Activated naive CD4-positive, alpha-beta T cell (primary cell): ENCODE results near the gene FGF13.

Source experiments
- DNase-seq, 4 experiments: peaks; one replicate each; lab custom pipeline; 2025; lab: John Stamatoyannopoulos, UW

The FGF13 gene

DNA sequence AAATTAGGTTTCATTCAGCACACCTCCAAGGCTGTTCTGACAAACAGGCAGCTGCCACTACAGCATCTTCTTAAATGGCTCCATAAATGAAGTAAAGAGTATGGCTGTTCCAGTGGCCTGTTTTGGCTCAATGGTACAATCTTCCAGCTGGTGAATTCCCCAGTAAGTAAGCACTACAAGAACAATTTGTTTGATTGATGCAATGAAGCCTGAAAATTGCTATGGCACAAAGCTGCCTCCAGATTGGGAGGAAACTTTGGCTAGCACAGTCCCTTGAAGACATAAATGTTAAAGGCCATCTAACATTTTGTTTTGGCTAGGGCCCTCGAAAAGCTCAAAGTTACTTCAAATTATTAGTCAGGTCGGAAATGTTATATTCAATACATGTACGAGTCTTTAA is 47.5 kb downstream of the FGF13 start:
- DNase-seq, result no peak

DNA sequence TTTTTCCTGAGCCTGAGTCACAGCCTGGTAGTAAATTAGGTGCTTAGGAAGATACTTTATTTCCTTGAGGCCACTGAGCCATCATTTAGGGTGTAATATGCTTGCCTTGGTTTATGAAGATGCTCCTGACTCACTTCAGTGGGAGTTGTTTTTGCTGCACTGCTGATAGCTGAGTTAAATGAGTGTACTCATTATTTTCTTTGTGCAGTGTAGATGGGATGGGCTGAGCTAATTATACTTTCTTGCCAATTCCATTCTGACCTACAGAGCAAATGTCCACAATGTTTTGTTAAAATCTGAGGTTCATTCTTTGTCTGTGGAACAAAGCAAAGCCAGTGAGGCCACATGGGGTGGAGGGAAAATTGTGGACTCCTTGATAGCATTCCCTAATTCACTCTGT is 60.0 kb downstream of the FGF13 start:
- DNase-seq, result no peak

DNA sequence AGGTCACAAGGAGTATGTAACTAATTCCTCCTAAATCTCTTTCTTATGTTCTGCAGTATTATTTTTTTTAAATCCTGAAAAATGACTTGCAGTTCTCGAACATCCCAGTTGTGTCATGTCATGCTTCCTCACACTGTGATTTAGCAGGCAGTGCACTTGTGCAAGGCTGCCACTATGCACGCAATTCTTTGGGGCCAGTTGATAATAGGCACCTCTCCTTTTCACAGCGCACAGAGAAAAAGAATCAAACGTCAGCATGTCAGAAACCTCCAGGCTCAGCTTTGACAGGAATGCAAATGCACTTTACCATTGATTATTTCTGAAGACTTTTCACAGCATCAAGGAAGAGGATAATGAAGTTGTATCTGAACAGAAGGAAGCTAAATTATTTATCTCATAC is 62.9 kb downstream of the FGF13 start:
- DNase-seq, result no peak

DNA sequence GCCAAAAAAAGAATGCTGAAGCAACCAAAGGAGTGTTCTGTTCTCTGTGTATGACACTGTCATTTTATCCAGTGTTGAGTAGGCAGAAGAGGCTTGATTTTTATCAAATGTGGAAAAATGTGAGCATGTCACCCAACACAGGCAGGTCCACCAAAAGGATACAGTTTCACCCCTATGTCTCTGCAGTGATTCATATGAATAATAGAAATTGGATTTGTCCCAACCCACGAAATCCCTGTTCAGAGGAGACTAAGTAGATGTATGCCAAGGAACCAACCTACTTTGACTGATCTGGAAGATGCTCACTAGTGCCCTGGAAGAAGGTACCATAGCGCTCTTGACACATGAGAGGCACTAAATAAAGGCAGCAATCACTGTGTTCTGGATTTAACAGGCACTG is 72.5 kb downstream of the FGF13 start:
- no peak for DNase-seq
